Parathyroid adenoma (tissue), 2 donors: ENCODE measurements around the gene TRIP12.
A peak's percentile ranks its signal among the peaks of the same experiment; 100 is the strongest.

ENCODE experiments used
- H2AFZ ChIP-seq: fragments of 300-600 bp; sonication (generic); one replicate; pipeline ENCODE4 v1.7.0; 2017; ENCODE audit warnings: antibody characterized with exemption, mild to moderate bottlenecking
- H3K27ac ChIP-seq: fragments of 300-600 bp; sonication (generic); one replicate; pipeline ENCODE4 v1.7.0; 2017
- H3K27me3 ChIP-seq: fragments of 300-600 bp; sonication (generic); one replicate; pipeline ENCODE4 v1.7.0; 2017; ENCODE audit warnings: low read length; ENCODE audit not compliant: control insufficient read depth, insufficient read depth
- H3K36me3 ChIP-seq: fragments of 300-600 bp; sonication (generic); one replicate; pipeline ENCODE4 v1.7.0; 2017; ENCODE audit warnings: low read length; ENCODE audit not compliant: control insufficient read depth, insufficient read depth
- H3K4me1 ChIP-seq: fragments of 300-600 bp; sonication (generic); one replicate; pipeline ENCODE4 v1.7.0; 2017; ENCODE audit warnings: control low read depth
- H3K4me2 ChIP-seq: fragments of 300-600 bp; sonication (generic); one replicate; pipeline ENCODE4 v1.7.0; 2017; ENCODE audit warnings: low read length
- H3K4me3 ChIP-seq: fragments of 300-600 bp; sonication (generic); one replicate; pipeline ENCODE4 v1.7.0; 2017; ENCODE audit warnings: low read depth, low read length
- H3K79me2 ChIP-seq: fragments of 300-600 bp; sonication (generic); one replicate; pipeline ENCODE4 v1.7.0; 2017; ENCODE audit warnings: control low read depth
- H3K9ac ChIP-seq: fragments of 300-600 bp; sonication (generic); one replicate; pipeline ENCODE4 v1.7.0; 2017; ENCODE audit warnings: mild to moderate bottlenecking
- H3K9me3 ChIP-seq: fragments of 300-600 bp; sonication (generic); one replicate; pipeline ENCODE4 v1.7.0; 2017; ENCODE audit warnings: low read length; ENCODE audit not compliant: control insufficient read depth
- TF ChIP-seq, protein P1 (sequence below): fragments of 300-600 bp; sonication (generic); IDR thresholded peaks from one replicate; pipeline ENCODE4 v1.7.0; 2017; ENCODE audit warnings: antibody characterized with exemption, mild to moderate bottlenecking
- donor health status: primary hyperparathyroidism.

TRIP12 gene

GRCh38 chr2:229910832-229911412 is 10.9 kb downstream of the TRIP12 start:
- no peaks in the 10 kb centered on the region for H3K27me3 ChIP-seq

GRCh38 chr2:229910147-229910831 is 11.5 kb downstream of the TRIP12 start:
- Histone ChIP-seq H3K36me3 (no peaks in the 10 kb centered on the region), H3K27ac (no peak overlapping the region), H3K27me3 (no peaks in the 10 kb centered on the region), H2AFZ (no peak overlapping the region), H3K9ac (no peak overlapping the region), H3K79me2 (peaks cover 53% of the 10 kb centered on the region), H3K4me3 (no peak overlapping the region), H3K9me3 (no peaks in the 10 kb centered on the region), H3K4me1 (peaks cover 12% of the 10 kb centered on the region), H3K4me2 (no peak overlapping the region)
- TF ChIP-seq, protein P1, sequence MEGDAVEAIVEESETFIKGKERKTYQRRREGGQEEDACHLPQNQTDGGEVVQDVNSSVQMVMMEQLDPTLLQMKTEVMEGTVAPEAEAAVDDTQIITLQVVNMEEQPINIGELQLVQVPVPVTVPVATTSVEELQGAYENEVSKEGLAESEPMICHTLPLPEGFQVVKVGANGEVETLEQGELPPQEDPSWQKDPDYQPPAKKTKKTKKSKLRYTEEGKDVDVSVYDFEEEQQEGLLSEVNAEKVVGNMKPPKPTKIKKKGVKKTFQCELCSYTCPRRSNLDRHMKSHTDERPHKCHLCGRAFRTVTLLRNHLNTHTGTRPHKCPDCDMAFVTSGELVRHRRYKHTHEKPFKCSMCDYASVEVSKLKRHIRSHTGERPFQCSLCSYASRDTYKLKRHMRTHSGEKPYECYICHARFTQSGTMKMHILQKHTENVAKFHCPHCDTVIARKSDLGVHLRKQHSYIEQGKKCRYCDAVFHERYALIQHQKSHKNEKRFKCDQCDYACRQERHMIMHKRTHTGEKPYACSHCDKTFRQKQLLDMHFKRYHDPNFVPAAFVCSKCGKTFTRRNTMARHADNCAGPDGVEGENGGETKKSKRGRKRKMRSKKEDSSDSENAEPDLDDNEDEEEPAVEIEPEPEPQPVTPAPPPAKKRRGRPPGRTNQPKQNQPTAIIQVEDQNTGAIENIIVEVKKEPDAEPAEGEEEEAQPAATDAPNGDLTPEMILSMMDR, result no peak

More at GRCh38 chr2:229910832-229911412, 10.9 kb downstream of the TRIP12 start:
- Histone ChIP-seq H3K9me3 (no peaks in the 10 kb centered on the region), H3K4me2 (no peak overlapping the region), H3K9ac (no peak overlapping the region), H3K4me1 (peaks cover 12% of the 10 kb centered on the region), H3K27ac (no peak overlapping the region), H3K36me3 (no peaks in the 10 kb centered on the region), H3K4me3 (no peak overlapping the region), H2AFZ (no peak overlapping the region), H3K79me2 (peaks cover 51% of the 10 kb centered on the region)
- TF ChIP-seq, protein P1, result peak; percentile 15

- H3K9ac ChIP-seq, result no peak overlapping the region
- H3K4me3 ChIP-seq, result no peak overlapping the region
- H3K4me1 ChIP-seq, result peaks cover 4% of the 10 kb centered on the region
- no peaks in the 10 kb centered on the region for H3K36me3 ChIP-seq
- no peak overlapping the region for H2AFZ ChIP-seq
- H3K4me2 ChIP-seq, result no peak overlapping the region
- peaks cover 44% of the 10 kb centered on the region for H3K79me2 ChIP-seq
- H3K9me3 ChIP-seq, result no peaks in the 10 kb centered on the region
- no peak overlapping the region for H3K27ac ChIP-seq
- no peaks in the 10 kb centered on the region for H3K27me3 ChIP-seq
- TF ChIP-seq, protein P1, result no peak
These were observed 12.7 kb downstream of the TRIP12 start for GRCh38 chr2:229909090-229909489.

DNA sequence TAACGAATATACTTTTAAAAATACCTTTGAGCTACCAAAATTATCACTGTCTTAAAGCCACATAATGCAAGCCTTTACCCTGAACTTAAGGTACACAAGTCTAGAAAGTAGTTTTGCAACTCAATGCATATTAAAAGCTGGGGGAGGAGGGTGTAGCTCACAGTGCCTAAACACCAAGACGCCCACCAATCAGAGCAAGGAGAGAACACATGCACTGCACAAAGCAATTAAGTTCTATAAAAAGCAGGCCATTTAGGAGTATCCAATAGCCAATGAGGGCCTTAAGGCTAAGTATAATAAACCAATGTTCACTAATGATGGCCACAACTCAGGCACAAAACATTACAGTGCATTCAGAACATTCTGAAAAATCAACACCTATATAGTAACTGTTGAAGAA is 16.2 kb downstream of the TRIP12 start:
- Histone ChIP-seq H3K9ac (no peak overlapping the region), H3K36me3 (no peaks in the 10 kb centered on the region)
- TF ChIP-seq, protein P1, result no peak

DNA sequence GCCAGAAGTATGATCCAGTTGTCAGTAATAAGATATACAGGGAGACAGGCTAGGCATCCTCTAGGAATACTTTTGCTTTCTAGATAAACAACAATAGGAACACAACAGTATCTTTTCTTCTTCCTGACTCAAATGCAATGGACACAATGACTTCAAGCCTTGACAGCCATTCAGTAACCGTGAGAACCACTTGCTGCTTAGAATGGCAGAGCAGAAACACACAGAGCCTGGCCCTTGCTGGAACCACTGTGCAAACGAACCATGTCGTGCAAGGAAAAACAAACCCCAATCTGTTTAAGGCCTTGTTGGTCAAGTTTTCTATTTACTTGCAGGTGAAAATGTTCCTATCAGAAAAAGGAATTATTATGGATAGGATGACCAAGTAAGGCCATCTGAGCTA is 18.8 kb downstream of the TRIP12 start:
- no peak overlapping the region for H3K4me2 ChIP-seq
- no peak overlapping the region for H3K9ac ChIP-seq
- H3K36me3 ChIP-seq, result no peaks in the 10 kb centered on the region
- no peak overlapping the region for H3K27ac ChIP-seq
- H3K4me3 ChIP-seq, result no peak overlapping the region
- no peaks in the 10 kb centered on the region for H3K9me3 ChIP-seq
- H3K79me2 ChIP-seq, result peaks cover 54% of the 10 kb centered on the region
- TF ChIP-seq, protein P1, result no peak
- no peak overlapping the region for H2AFZ ChIP-seq
- H3K27me3 ChIP-seq, result no peaks in the 10 kb centered on the region
- peaks cover 5% of the 10 kb centered on the region for H3K4me1 ChIP-seq

More for the DNA sequence above, 16.2 kb downstream of the TRIP12 start:
- Histone ChIP-seq H3K4me1 (peaks cover 5% of the 10 kb centered on the region), H3K27me3 (no peaks in the 10 kb centered on the region), H3K79me2 (peaks cover 51% of the 10 kb centered on the region), H3K4me2 (no peak overlapping the region), H3K4me3 (no peak overlapping the region), H3K27ac (no peak overlapping the region), H2AFZ (no peak overlapping the region), H3K9me3 (no peaks in the 10 kb centered on the region)
